Gastrocnemius medialis (tissue), 4 donors: ENCODE data around the gene JPH2. TPM values are rescaled to one million over a fixed set of nuclear protein-coding genes. Genes with fewer than 3 reads are reported as not detected.

Experiments used
- ATAC-seq, 2 donors: fragments of 150-250 bp; one replicate each; pipeline ENCODE4 v1.9.1; 2016
- DNase-seq, 2 donors: peaks; one replicate each; pipeline ENCODE4 v3.0.0-alpha.2; 2019
- H3K27ac ChIP-seq, 4 donors: fragments of 200-600 bp; sonication (generic); 1 replicate in 1 of 4; 2 replicates in 3 of 4; pipeline ENCODE4 v1.5.1; 2016 to 2018; ENCODE audit warnings: mild to moderate bottlenecking in 2 of 4, moderate library complexity in 1 of 4
- H3K27me3 ChIP-seq, 3 donors: fragments of 200-600 bp; sonication (generic) in 2 of 3; 1 replicate in 1 of 3; 2 replicates in 2 of 3; pipeline versions ENCODE4 v1.5.1 to v1.6.0; 2016 to 2019; ENCODE audit warnings: mild to moderate bottlenecking in 1 of 3, moderate library complexity in 1 of 3
- H3K36me3 ChIP-seq, 2 donors: fragments of 200-600 bp; sonication (generic) in 1 of 2; one replicate each; pipeline ENCODE4 v1.5.1; 2017 to 2018
- H3K4me1 ChIP-seq, 2 donors: fragments of 200-600 bp; sonication (generic) in 1 of 2; one replicate each; pipeline ENCODE4 v1.5.1; 2016 to 2017; ENCODE audit warnings: mild to moderate bottlenecking in 2 of 2
- H3K4me3 ChIP-seq, 4 donors: fragments of 200-600 bp; sonication (generic) in 3 of 4; 1 replicate in 1 of 4; 2 replicates in 3 of 4; pipeline ENCODE4 v1.5.1; 2016 to 2019; ENCODE audit warnings: mild to moderate bottlenecking in 2 of 4
- H3K9me3 ChIP-seq, 3 donors: fragments of 200-600 bp; sonication (generic) in 2 of 3; 1 replicate in 1 of 3; 2 replicates in 2 of 3; pipeline ENCODE4 v1.5.1; 2016 to 2019
- CTCF ChIP-seq, 5 experiments: fragments of 450-650 bp in 3 of 5; fragments of 200-600 bp in 2 of 5; sonication (generic) in 2 of 5; IDR thresholded peaks in 4 of 5; conservative IDR thresholded peaks in 1 of 5; 1 replicate in 4 of 5; 2 replicates in 1 of 5; pipeline ENCODE4 v1.5.1; 2016 to 2019; ENCODE audit warnings: antibody characterized with exemption in 5 of 5, mild to moderate bottlenecking in 3 of 5, moderate library complexity in 3 of 5
- POLR2A ChIP-seq, 2 donors: fragments of 450-650 bp; IDR thresholded peaks; one replicate each; pipeline ENCODE4 v1.6.1; 2017; ENCODE audit warnings: antibody characterized with exemption in 2 of 2, mild to moderate bottlenecking in 2 of 2, moderate library complexity in 2 of 2
- in situ Hi-C, 4 donors: fragments of 200-750 bp; cut with MboI; loops; one replicate each; pipeline versions ENCODE4 v1.15.0 to v1.8.0; 2017; ENCODE audit warnings: low sequenced_read_pairs in 4 of 4
- intact Hi-C: fragments of 100-400 bp; cut with DNase I; formaldehyde crosslinking; loops from one replicate; pipeline ENCODE4 v1.15.1; 2023; ENCODE audit warnings: low total_unique reads
- total RNA-seq, 4 donors: library from RNA; depleted of rRNA; stranded (reverse); fragments of >200 nt; gene quantifications; one replicate each; pipeline versions ENCODE4 v1.1.0 to v1.2.3, GENCODE V29; 2016

Gene JPH2
- total RNA-seq, 4 donors from 2014 or later: 18.3 to 86.6 (median 38.0) TPM

- no peak for DNase-seq
These were observed 111.1 kb downstream of the JPH2 start for GRCh38 chr20:44075950-44076232.

GRCh38 chr20:44075191-44075949, 111.6 kb downstream of the JPH2 start:
- peak in 1 of 2 donors; percentile 9 for DNase-seq
- H3K27ac ChIP-seq: no peak overlapping the region
- in situ Hi-C loops: loop anchor here (5.0 to 25.0 kb wide), 4 partner anchors 321 to 638 kb away; no protein-coding TSS in a partner anchor
- no peaks in the 10 kb centered on the region for H3K9me3 ChIP-seq
- no peaks in the 10 kb centered on the region for H3K4me1 ChIP-seq
- H3K4me3 ChIP-seq: no peak overlapping the region
- ATAC-seq: no peak
- TF ChIP-seq POLR2A (IDR thresholded peaks at IDR 0.05) (no peak), CTCF (IDR thresholded peaks at IDR 0.05 in 4 of 5, conservative IDR thresholded peaks at IDR 0.05 in 1 of 5) (no peak)
- intact Hi-C loops: no loop called here
- no peaks in the 10 kb centered on the region for H3K27me3 ChIP-seq
- H3K36me3 ChIP-seq: no peaks in the 10 kb centered on the region

More at GRCh38 chr20:44075950-44076232, 111.1 kb downstream of the JPH2 start:
- Histone ChIP-seq H3K4me1 (no peaks in the 10 kb centered on the region), H3K27ac (no peak overlapping the region), H3K36me3 (no peaks in the 10 kb centered on the region), H3K4me3 (no peak overlapping the region), H3K27me3 (no peaks in the 10 kb centered on the region), H3K9me3 (no peaks in the 10 kb centered on the region)
- intact Hi-C loops: no loop called here
- in situ Hi-C loops: loop anchor here (5.0 to 25.0 kb wide), 4 partner anchors 321 to 639 kb away; no protein-coding TSS in a partner anchor
- TF ChIP-seq POLR2A (IDR thresholded peaks at IDR 0.05): no peak
- no peak for TF ChIP-seq CTCF (IDR thresholded peaks at IDR 0.05 in 4 of 5, conservative IDR thresholded peaks at IDR 0.05 in 1 of 5)
- ATAC-seq: no peak

- intact Hi-C loops (no loop called here), in situ Hi-C loops (loop anchor here (5.0 to 25.0 kb wide), 4 partner anchors 320 to 637 kb away; no protein-coding TSS in a partner anchor)
- Histone ChIP-seq H3K36me3 (no peaks in the 10 kb centered on the region), H3K27me3 (no peaks in the 10 kb centered on the region), H3K4me3 (no peak overlapping the region), H3K4me1 (no peaks in the 10 kb centered on the region), H3K9me3 (no peaks in the 10 kb centered on the region), H3K27ac (no peak overlapping the region)
- no peak for ATAC-seq
- no peak for TF ChIP-seq POLR2A (IDR thresholded peaks at IDR 0.05)
- no peak for TF ChIP-seq CTCF (IDR thresholded peaks at IDR 0.05 in 4 of 5, conservative IDR thresholded peaks at IDR 0.05 in 1 of 5)
- DNase-seq: peak in 1 of 2 donors; percentile 11
These were observed 112.5 kb downstream of the JPH2 start for GRCh38 chr20:44074252-44075151.

DNA sequence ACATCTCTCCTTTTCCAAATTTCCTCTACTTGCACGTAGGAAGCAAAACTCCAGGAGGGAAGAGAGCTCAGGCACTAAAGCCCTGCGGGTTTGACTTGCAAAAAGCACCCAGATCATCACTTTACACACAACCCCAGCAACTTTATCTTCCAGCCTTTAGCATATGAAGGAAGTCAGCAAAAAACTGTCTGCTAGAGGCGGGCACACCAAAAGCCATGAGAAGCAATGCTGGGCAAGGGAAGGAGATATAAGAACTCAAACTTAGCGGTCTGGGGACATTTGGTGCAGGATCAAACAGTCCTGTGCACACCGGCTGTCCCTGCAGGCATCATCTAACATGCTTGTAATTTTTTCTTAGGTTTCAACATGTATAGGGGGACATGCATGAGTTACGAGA, 113.3 kb downstream of the JPH2 start:
- in situ Hi-C loops: loop anchor here in 1 of 4 donors (10.0 kb wide), 1 partner anchor 319 kb away; no protein-coding TSS in a partner anchor
- DNase-seq (peak in 1 of 2 donors; percentile 1), ATAC-seq (no peak)
- intact Hi-C loops: no loop called here
- H3K9me3 ChIP-seq: no peaks in the 10 kb centered on the region
- TF ChIP-seq CTCF (IDR thresholded peaks at IDR 0.05 in 4 of 5, conservative IDR thresholded peaks at IDR 0.05 in 1 of 5) (no peak), POLR2A (IDR thresholded peaks at IDR 0.05) (no peak)
- no peaks in the 10 kb centered on the region for H3K27me3 ChIP-seq
- no peaks in the 10 kb centered on the region for H3K36me3 ChIP-seq
- H3K27ac ChIP-seq: no peak overlapping the region
- no peak overlapping the region for H3K4me3 ChIP-seq
- no peaks in the 10 kb centered on the region for H3K4me1 ChIP-seq
